A549 (cell line): Measurements from ENCODE around the gene CRYBA4. TPM values are rescaled to one million over a fixed set of nuclear protein-coding genes. Genes with fewer than 3 reads are reported as not detected.

Experiments
- ATAC-seq, 2 experiments: fragments of 200-7000 bp in 1 of 2; fragments of >200 bp in 1 of 2; cut with Nextera tagmentation in 1 of 2; cut with Tn5 transposase in 1 of 2; 3 replicates each; pipeline versions ENCODE4 v1.8.0 to v1.9.1; 2018 to 2020; ENCODE audit warnings: mild to moderate bottlenecking in 1 of 2, moderate library complexity in 1 of 2
- CTCF ChIA-PET: fragments of 300-600 bp; sonication (Branson Sonifier 250); formaldehyde crosslinking; extraction: SDS; loops from one replicate; lab custom pipeline; 2021; ENCODE audit warnings: antibody characterized with exemption, inconsistent platforms; lab: Yijun Ruan, JAX
- POLR2A ChIA-PET: fragments of 350-600 bp; formaldehyde crosslinking; extraction: SDS; loops from one replicate; lab custom pipeline; 2021; ENCODE audit warnings: antibody characterized with exemption, inconsistent platforms; lab: Yijun Ruan, JAX
- DNase-seq, 2 experiments: peaks; one replicate each; pipeline versions ENCODE4 v3.0.0 to v3.0.0-alpha.2; 2011 to 2016; ENCODE audit warnings: low read depth in 1 of 2, low spot score in 1 of 2
- FAIRE-seq: peaks from 2 replicates; lab custom pipeline; 2011; peaks lifted over from hg19 to GRCh38; lab: Jason Lieb, UNC
- H3K27ac ChIP-seq, 2 experiments: fragments of >200 bp; sonication (Bioruptor Twin); formaldehyde crosslinking; 3 replicates each; pipeline ENCODE4 v1.5.1; 2016 to 2017
- H3K4me1 ChIP-seq: fragments of >200 bp; sonication (Bioruptor Twin); formaldehyde crosslinking; 3 replicates; pipeline ENCODE4 v1.6.1; 2016
- H3K4me2 ChIP-seq: fragments of >200 bp; sonication (Bioruptor Twin); formaldehyde crosslinking; 3 replicates; pipeline ENCODE4 v1.6.1; 2016
- H3K4me3 ChIP-seq: fragments of >200 bp; sonication (Bioruptor Twin); formaldehyde crosslinking; 3 replicates; pipeline ENCODE4 v1.5.1; 2016
- H3K9me3 ChIP-seq: fragments of >200 bp; sonication (Bioruptor Twin); formaldehyde crosslinking; 3 replicates; pipeline ENCODE4 v1.6.1; 2016
- ATOH8 ChIP-seq: fragments of 250-450 bp; sonication (Bioruptor Pico); IDR thresholded peaks from 2 replicates; pipeline ENCODE4 v1.5.0; 2020; ENCODE audit warnings: low read depth, mild to moderate bottlenecking, moderate library complexity
- BHLHE40 ChIP-seq: IDR thresholded peaks from 2 replicates; pipeline ENCODE4 v1.6.1; 2012; ENCODE audit warnings: low read depth, low read length, inconsistent platforms
- CHD4 ChIP-seq: fragments of 200-600 bp; sonication (generic); IDR thresholded peaks from 2 replicates; pipeline ENCODE4 v1.6.1; 2016; ENCODE audit warnings: antibody characterized with exemption, mild to moderate bottlenecking, borderline replicate concordance
- EHF ChIP-seq: fragments of 250-450 bp; sonication (Bioruptor Pico); IDR thresholded peaks from 2 replicates; pipeline ENCODE4 v1.5.0; 2020; ENCODE audit warnings: mild to moderate bottlenecking
- EHMT2 ChIP-seq: fragments of 200-600 bp; sonication (generic); IDR thresholded peaks from 2 replicates; pipeline ENCODE4 v1.6.1; 2016; ENCODE audit warnings: antibody characterized with exemption, low read depth, mild to moderate bottlenecking, moderate library complexity
- EP300 ChIP-seq, 2 experiments: fragments of >200 bp; sonication (Bioruptor Twin); formaldehyde crosslinking; IDR thresholded peaks; 2 replicates in 1 of 2; 3 replicates in 1 of 2; pipeline ENCODE4 v1.6.1; 2016 to 2017
- ESRRA ChIP-seq: fragments of 150-350 bp; IDR thresholded peaks from 2 replicates; pipeline ENCODE4 v1.6.1; 2014; ENCODE audit warnings: mild to moderate bottlenecking, low read length, borderline replicate concordance
- FOSB ChIP-seq: fragments of 250-450 bp; sonication (Bioruptor Pico); IDR thresholded peaks from 2 replicates; pipeline ENCODE4 v1.5.0; 2020; ENCODE audit warnings: mild to moderate bottlenecking, moderate library complexity
- FOSL2 ChIP-seq, 2 experiments: fragments of 450-650 bp in 1 of 2; fragments of >200 bp in 1 of 2; sonication (Bioruptor Twin) in 1 of 2; formaldehyde crosslinking; IDR thresholded peaks; 2 replicates each; pipeline versions ENCODE4 v1.5.0 to v1.6.1; 2016 to 2020; ENCODE audit warnings: mild to moderate bottlenecking in 1 of 2, moderate library complexity in 1 of 2
- FOXS1 ChIP-seq: fragments of 250-450 bp; sonication (Bioruptor Pico); IDR thresholded peaks from 2 replicates; pipeline ENCODE4 v1.5.0; 2020; ENCODE audit warnings: mild to moderate bottlenecking, moderate library complexity
- GATA3 ChIP-seq: IDR thresholded peaks from 2 replicates; pipeline ENCODE4 v1.6.1; 2012; ENCODE audit warnings: borderline replicate concordance
- HDAC2 ChIP-seq: fragments of 200-600 bp; sonication (generic); IDR thresholded peaks from 2 replicates; pipeline ENCODE4 v1.6.1; 2016
- HES2 ChIP-seq: fragments of >200 bp; sonication (Bioruptor Twin); formaldehyde crosslinking; IDR thresholded peaks from 2 replicates; pipeline ENCODE4 v1.6.1; 2016
- HOXA7 ChIP-seq: fragments of 250-450 bp; sonication (Bioruptor Pico); IDR thresholded peaks from 2 replicates; pipeline ENCODE4 v1.5.0; 2020; ENCODE audit warnings: mild to moderate bottlenecking, moderate library complexity
- HOXB5 ChIP-seq: fragments of 250-450 bp; sonication (Bioruptor Pico); IDR thresholded peaks from 2 replicates; pipeline ENCODE4 v1.5.0; 2020; ENCODE audit warnings: mild to moderate bottlenecking, moderate library complexity
- KDM5A ChIP-seq: fragments of 200-600 bp; sonication (generic); IDR thresholded peaks from 2 replicates; pipeline ENCODE4 v1.6.1; 2016; ENCODE audit warnings: antibody characterized with exemption, mild to moderate bottlenecking
- MAFK ChIP-seq: fragments of 450-650 bp; IDR thresholded peaks from 2 replicates; pipeline ENCODE4 v1.6.1; 2014; ENCODE audit not compliant: partially characterized antibody
- MYC ChIP-seq: IDR thresholded peaks from 2 replicates; pipeline ENCODE4 v1.6.1; 2012; ENCODE audit warnings: mild to moderate bottlenecking, inconsistent platforms, low read length, improper control_type of control experiment, borderline replicate concordance
- NPAS2 ChIP-seq: fragments of 250-450 bp; sonication (Bioruptor Pico); IDR thresholded peaks from 2 replicates; pipeline ENCODE4 v1.8.0; 2022; ENCODE audit warnings: mild to moderate bottlenecking, moderate library complexity, borderline replicate concordance
- NR3C1 ChIP-seq: fragments of >200 bp; sonication (Bioruptor Twin); formaldehyde crosslinking; IDR thresholded peaks from 3 replicates; pipeline ENCODE4 v1.6.1; 2017
- POLR2A ChIP-seq: IDR thresholded peaks from 2 replicates; pipeline ENCODE4 v1.6.1; 2012; ENCODE audit warnings: mild to moderate bottlenecking, low read length
- RNF2 ChIP-seq: fragments of 200-600 bp; sonication (generic); IDR thresholded peaks from 2 replicates; pipeline ENCODE4 v1.6.1; 2016; ENCODE audit warnings: low read depth, mild to moderate bottlenecking, antibody characterized with exemption, moderate library complexity, borderline replicate concordance
- USF2 ChIP-seq: fragments of 450-650 bp; IDR thresholded peaks from 2 replicates; pipeline ENCODE4 v1.6.1; 2014; ENCODE audit warnings: antibody characterized with exemption
- ZC3H11A ChIP-seq: fragments of 450-650 bp; IDR thresholded peaks from 2 replicates; pipeline ENCODE4 v1.6.1; 2014; ENCODE audit warnings: antibody characterized with exemption, mild to moderate bottlenecking
- ZNF302 ChIP-seq: fragments of 250-450 bp; sonication (Bioruptor Pico); IDR thresholded peaks from 2 replicates; pipeline ENCODE4 v1.9.0; 2021; ENCODE audit warnings: inconsistent platforms, mild to moderate bottlenecking, moderate library complexity
- WGBS: methylation state at CpG from one replicate; pipeline ENCODE4 v1.1.6; 2017; ENCODE audit errors: missing lambda C conversion rate; 5-methylcytosine and 5-hydroxymethylcytosine counted together
- polyA plus RNA-seq, 4 experiments: library from polyadenylated mRNA; depleted of rRNA in 3 of 4; stranded (reverse); fragments of >200 nt; fragmentation: RNase III in 1 of 4; extraction: RNeasy Plus Mini Kit Qiagen cat#74134 plus additional on column Dnase treatment in 1 of 4; gene quantifications; 2 replicates in 3 of 4; 3 replicates in 1 of 4; pipeline ENCODE4 v1.2.3, GENCODE V29; 2011 to 2017

The CRYBA4 gene
- polyA plus RNA-seq, 2 of the 4 experiments (the other 2 are of a cell fraction), result not detected

- Histone ChIP-seq H3K4me3 (no peak overlapping the region), H3K27ac (no peak overlapping the region), H3K9me3 (no peaks in the 10 kb centered on the region), H3K4me2 (no peak overlapping the region), H3K4me1 (no peaks in the 10 kb centered on the region)
- ATAC-seq (no peak), DNase-seq (no peak), FAIRE-seq (no peak)
- 77% methylated on average over 8 of the region's 8 CpGs for WGBS
- TF ChIP-seq EP300 (IDR thresholded peaks at IDR 0.05), result no peak
- no peak for TF ChIP-seq NPAS2
- no peak for TF ChIP-seq USF2
- TF ChIP-seq KDM5A, result no peak
- TF ChIP-seq EHF, result no peak
- no peak for TF ChIP-seq BHLHE40
- no peak for TF ChIP-seq MYC
- no peak for TF ChIP-seq HOXB5 (CRISPR knock-in tag)
- TF ChIP-seq RNF2, result no peak
- no peak for TF ChIP-seq ZC3H11A
- no peak for TF ChIP-seq ESRRA
- TF ChIP-seq FOSL2 (IDR thresholded peaks at IDR 0.05), result no peak
- TF ChIP-seq FOSL2 (CRISPR knock-in tag; IDR thresholded peaks at IDR 0.05), result no peak
- no peak for TF ChIP-seq POLR2A
- TF ChIP-seq HOXA7 (CRISPR knock-in tag), result no peak
- ChIA-PET CTCF (no interaction called here), POLR2A (no interaction called here)
Observed at GRCh38 chr22:26618455-26618854, 3.3 kb upstream of the CRYBA4 start.

- H3K4me2 ChIP-seq, result no peak overlapping the region
- 60% methylated on average over 4 of the region's 6 CpGs for WGBS
- DNase-seq, result no peak
Observed at GRCh38 chr22:26619510-26619909, 2.3 kb upstream of the CRYBA4 start.

GRCh38 chr22:26620197-26620596 lies 1.6 kb upstream of the CRYBA4 start:
- Histone ChIP-seq H3K4me2 (no peak overlapping the region), H3K27ac (no peak overlapping the region), H3K4me3 (no peak overlapping the region), H3K9me3 (no peaks in the 10 kb centered on the region), H3K4me1 (no peaks in the 10 kb centered on the region)
- FAIRE-seq (no peak), DNase-seq (no peak), ATAC-seq (no peak)
- no peak for TF ChIP-seq RNF2
- TF ChIP-seq ATOH8 (CRISPR knock-in tag), result no peak
- TF ChIP-seq HDAC2, result no peak
- TF ChIP-seq ZNF302 (CRISPR knock-in tag), result no peak
- no peak for TF ChIP-seq FOXS1
- ChIA-PET POLR2A (no interaction called here), CTCF (no interaction called here)
- WGBS, result 82% methylated on average over 2 of the region's 2 CpGs

More at GRCh38 chr22:26619510-26619909, 2.3 kb upstream of the CRYBA4 start:
- no peak overlapping the region for H3K4me3 ChIP-seq
- no peaks in the 10 kb centered on the region for H3K4me1 ChIP-seq
- CTCF ChIA-PET, result no interaction called here
- ATAC-seq, result no peak
- TF ChIP-seq GATA3, result no peak
- TF ChIP-seq NR3C1, result no peak
- TF ChIP-seq EHMT2, result no peak
- no peak for TF ChIP-seq USF2
- TF ChIP-seq HES2, result no peak
- no peak for TF ChIP-seq MAFK
- TF ChIP-seq FOSL2 (IDR thresholded peaks at IDR 0.05), result no peak
- TF ChIP-seq FOSL2 (CRISPR knock-in tag; IDR thresholded peaks at IDR 0.05), result no peak
- no peak for TF ChIP-seq CHD4
- no peak for TF ChIP-seq MYC
- no peak for TF ChIP-seq FOSB
- TF ChIP-seq, all 56 proteins: peak for 0
- H3K9me3 ChIP-seq, result no peaks in the 10 kb centered on the region
- FAIRE-seq, result no peak
- POLR2A ChIA-PET, result no interaction called here
- H3K27ac ChIP-seq, result no peak overlapping the region
